ENCODE results near the gene KIF18B.

KIF18B gene

DNA sequence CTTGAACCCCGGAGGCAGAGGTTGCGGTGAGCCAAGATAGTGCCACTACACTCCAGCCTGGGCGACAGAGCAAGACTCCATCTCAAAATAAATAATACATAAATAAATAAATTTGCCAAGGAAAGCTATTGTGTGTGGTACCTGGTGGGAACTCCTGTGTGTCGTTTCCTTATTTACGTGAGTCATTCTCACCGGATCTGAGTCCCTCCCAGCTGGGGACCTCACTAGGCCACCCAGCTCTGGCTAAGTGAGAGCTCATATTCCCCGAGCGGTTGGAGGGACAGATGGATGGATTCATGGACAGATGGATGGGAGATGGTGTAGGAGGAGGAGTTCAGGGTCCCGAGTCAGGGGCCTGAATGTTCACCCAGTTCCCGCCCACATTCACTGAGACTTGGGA, 43.4 kb upstream of the KIF18B start:
- TF ChIP-seq, protein P1, sequence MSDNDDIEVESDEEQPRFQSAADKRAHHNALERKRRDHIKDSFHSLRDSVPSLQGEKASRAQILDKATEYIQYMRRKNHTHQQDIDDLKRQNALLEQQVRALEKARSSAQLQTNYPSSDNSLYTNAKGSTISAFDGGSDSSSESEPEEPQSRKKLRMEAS (IDR thresholded peaks at IDR 0.05) = no peak
- TF ChIP-seq, protein P2, sequence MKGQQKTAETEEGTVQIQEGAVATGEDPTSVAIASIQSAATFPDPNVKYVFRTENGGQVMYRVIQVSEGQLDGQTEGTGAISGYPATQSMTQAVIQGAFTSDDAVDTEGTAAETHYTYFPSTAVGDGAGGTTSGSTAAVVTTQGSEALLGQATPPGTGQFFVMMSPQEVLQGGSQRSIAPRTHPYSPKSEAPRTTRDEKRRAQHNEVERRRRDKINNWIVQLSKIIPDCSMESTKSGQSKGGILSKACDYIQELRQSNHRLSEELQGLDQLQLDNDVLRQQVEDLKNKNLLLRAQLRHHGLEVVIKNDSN (IDR thresholded peaks at IDR 0.05) = no peak
- no peak for TF ChIP-seq CEBPB (IDR thresholded peaks at IDR 0.05)
- TF ChIP-seq FOXM1 (IDR thresholded peaks at IDR 0.05; ENCODE audit: borderline replicate concordance, low read depth) = no peak
- no peak for TF ChIP-seq ZBTB7A (IDR thresholded peaks at IDR 0.05; ENCODE audit: low read depth)
- TF ChIP-seq CREB1 (IDR thresholded peaks at IDR 0.05; ENCODE audit: low read depth) = no peak
- TF ChIP-seq TCF12 (IDR thresholded peaks at IDR 0.05; ENCODE audit: low read depth) = no peak
- no peak for TF ChIP-seq TEAD4 (IDR thresholded peaks at IDR 0.05)
- TF ChIP-seq, protein P3, sequence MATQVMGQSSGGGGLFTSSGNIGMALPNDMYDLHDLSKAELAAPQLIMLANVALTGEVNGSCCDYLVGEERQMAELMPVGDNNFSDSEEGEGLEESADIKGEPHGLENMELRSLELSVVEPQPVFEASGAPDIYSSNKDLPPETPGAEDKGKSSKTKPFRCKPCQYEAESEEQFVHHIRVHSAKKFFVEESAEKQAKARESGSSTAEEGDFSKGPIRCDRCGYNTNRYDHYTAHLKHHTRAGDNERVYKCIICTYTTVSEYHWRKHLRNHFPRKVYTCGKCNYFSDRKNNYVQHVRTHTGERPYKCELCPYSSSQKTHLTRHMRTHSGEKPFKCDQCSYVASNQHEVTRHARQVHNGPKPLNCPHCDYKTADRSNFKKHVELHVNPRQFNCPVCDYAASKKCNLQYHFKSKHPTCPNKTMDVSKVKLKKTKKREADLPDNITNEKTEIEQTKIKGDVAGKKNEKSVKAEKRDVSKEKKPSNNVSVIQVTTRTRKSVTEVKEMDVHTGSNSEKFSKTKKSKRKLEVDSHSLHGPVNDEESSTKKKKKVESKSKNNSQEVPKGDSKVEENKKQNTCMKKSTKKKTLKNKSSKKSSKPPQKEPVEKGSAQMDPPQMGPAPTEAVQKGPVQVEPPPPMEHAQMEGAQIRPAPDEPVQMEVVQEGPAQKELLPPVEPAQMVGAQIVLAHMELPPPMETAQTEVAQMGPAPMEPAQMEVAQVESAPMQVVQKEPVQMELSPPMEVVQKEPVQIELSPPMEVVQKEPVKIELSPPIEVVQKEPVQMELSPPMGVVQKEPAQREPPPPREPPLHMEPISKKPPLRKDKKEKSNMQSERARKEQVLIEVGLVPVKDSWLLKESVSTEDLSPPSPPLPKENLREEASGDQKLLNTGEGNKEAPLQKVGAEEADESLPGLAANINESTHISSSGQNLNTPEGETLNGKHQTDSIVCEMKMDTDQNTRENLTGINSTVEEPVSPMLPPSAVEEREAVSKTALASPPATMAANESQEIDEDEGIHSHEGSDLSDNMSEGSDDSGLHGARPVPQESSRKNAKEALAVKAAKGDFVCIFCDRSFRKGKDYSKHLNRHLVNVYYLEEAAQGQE (IDR thresholded peaks at IDR 0.05; ENCODE audit: low read depth) = no peak
- TF ChIP-seq RAD21 (IDR thresholded peaks at IDR 0.05; ENCODE audit: low read depth) = no peak
- TF ChIP-seq TAF1 (IDR thresholded peaks at IDR 0.05; ENCODE audit: low read depth) = no peak
- TF ChIP-seq YY1 (IDR thresholded peaks at IDR 0.05; ENCODE audit: low read depth) = no peak
- no peak for TF ChIP-seq EGR1 (IDR thresholded peaks at IDR 0.05)
- no peak for TF ChIP-seq NFIC (IDR thresholded peaks at IDR 0.05)
- TF ChIP-seq EP300 (IDR thresholded peaks at IDR 0.05; ENCODE audit: borderline replicate concordance) = no peak

DNA sequence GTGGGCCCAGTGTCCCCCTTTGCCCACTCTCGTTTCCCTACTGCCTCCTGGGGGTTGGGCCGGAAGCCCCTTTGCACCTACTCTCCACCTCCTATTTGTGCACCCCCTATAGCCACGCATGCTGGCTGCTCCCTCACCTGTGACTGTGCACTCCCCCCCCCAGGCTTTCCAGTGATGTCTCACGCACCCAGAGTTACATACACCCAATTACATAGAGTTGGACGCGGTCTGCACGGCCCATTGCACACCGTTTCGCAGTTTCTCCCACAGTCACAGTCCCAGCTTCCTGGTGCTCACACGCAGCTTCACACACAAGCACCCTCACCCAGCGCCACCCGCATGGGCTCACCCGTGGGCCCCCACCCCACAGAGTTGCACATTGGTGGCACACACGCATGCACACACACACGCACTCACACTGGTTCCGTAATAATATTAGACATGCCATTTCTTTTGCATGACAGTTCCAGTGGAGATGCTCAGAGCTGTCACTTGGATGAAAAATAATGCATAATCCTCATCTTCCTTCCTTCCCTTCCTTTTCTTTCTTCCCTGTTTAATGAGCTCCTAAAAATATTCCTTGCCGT, 42.1 kb upstream of the KIF18B start:
- TF ChIP-seq TEAD4 (IDR thresholded peaks at IDR 0.05) (no peak), EP300 (IDR thresholded peaks at IDR 0.05; ENCODE audit: borderline replicate concordance) (no peak), NFIC (IDR thresholded peaks at IDR 0.05) (no peak), YY1 (IDR thresholded peaks at IDR 0.05; ENCODE audit: low read depth) (no peak), TAF1 (IDR thresholded peaks at IDR 0.05; ENCODE audit: low read depth) (no peak), TCF12 (IDR thresholded peaks at IDR 0.05; ENCODE audit: low read depth) (no peak), RAD21 (IDR thresholded peaks at IDR 0.05; ENCODE audit: low read depth) (no peak), CREB1 (IDR thresholded peaks at IDR 0.05; ENCODE audit: low read depth) (no peak), EGR1 (IDR thresholded peaks at IDR 0.05) (no peak), ZBTB7A (IDR thresholded peaks at IDR 0.05; ENCODE audit: low read depth) (no peak), CEBPB (IDR thresholded peaks at IDR 0.05) (no peak), FOXM1 (IDR thresholded peaks at IDR 0.05; ENCODE audit: borderline replicate concordance, low read depth) (no peak)
- TF ChIP-seq, protein P3 (IDR thresholded peaks at IDR 0.05; ENCODE audit: low read depth) = no peak
- TF ChIP-seq, protein P1 (IDR thresholded peaks at IDR 0.05) = no peak
- TF ChIP-seq, protein P2 (IDR thresholded peaks at IDR 0.05) = no peak

DNA sequence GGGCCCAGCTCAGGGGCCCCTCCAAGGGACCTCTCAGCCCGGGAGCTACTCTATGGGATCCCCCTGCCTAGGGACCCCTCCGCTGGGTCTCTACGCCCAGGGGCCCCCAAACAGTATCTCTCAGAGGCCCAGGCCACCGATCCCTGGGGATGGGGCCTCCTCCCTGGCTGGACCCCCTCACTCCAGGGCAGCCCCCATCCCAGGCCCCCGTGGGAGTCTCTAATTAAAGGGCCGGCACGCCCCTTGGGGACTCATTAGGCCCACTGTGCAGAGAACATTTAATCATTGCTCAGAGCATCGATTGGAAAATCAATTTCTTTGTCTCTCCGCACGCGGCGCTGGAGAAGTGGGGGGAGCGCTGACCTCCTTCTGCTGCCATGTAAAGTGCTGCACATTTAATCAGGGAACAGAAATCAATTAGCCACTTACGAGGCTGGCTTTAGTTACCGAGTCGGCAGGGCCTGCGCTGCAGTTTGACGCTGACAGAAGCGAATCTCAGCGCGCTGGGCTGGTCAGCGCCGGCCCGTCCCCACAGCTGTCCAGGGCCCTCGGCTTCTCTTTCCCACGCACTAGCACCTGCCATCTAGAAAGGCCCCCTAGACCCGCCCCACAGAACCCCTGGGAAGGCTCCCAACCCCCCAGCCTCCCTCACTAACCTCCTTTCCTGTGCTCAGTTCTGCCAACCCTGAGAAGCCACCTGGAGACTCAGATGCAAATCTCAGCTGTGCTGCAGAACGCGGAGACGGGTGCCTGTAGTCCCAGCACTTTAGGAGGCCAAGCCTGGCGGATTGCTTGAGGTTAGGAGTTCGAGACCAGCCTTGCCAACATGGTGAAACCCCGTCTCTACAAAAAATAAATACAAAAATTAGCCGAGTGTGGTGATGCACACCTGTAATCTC, 40.7 kb upstream of the KIF18B start:
- TF ChIP-seq CREB1 (IDR thresholded peaks at IDR 0.05; ENCODE audit: low read depth) (no peak), RAD21 (IDR thresholded peaks at IDR 0.05; ENCODE audit: low read depth) (no peak), TEAD4 (IDR thresholded peaks at IDR 0.05) (no peak), TCF12 (IDR thresholded peaks at IDR 0.05; ENCODE audit: low read depth) (no peak), FOXM1 (IDR thresholded peaks at IDR 0.05; ENCODE audit: borderline replicate concordance, low read depth) (no peak), ZBTB7A (IDR thresholded peaks at IDR 0.05; ENCODE audit: low read depth) (no peak), CEBPB (IDR thresholded peaks at IDR 0.05) (no peak)
- TF ChIP-seq, protein P3 (IDR thresholded peaks at IDR 0.05; ENCODE audit: low read depth) = no peak

Measured in Ishikawa (cell line).